Measurements from ENCODE around the gene PPP3R2.

- TF ChIP-seq CTCF (IDR thresholded peaks at IDR 0.05) (no peak), POLR2A (IDR thresholded peaks at IDR 0.05) (no peak)
Measured at GRCh38 chr9:101629636-101630035, 34.9 kb upstream of the PPP3R2 start.
